GM19372 (cell line): Measurements from ENCODE around the gene OXLD1.

Experiments used
- ATAC-seq: cut with Tn5 transposase; IDR thresholded peaks from one replicate; pipeline ENCODE4 v1.9.1; 2021; ENCODE audit warnings: mild to moderate bottlenecking, low read depth, moderate library complexity; ENCODE audit not compliant: unreplicated experiment

OXLD1 gene

DNA sequence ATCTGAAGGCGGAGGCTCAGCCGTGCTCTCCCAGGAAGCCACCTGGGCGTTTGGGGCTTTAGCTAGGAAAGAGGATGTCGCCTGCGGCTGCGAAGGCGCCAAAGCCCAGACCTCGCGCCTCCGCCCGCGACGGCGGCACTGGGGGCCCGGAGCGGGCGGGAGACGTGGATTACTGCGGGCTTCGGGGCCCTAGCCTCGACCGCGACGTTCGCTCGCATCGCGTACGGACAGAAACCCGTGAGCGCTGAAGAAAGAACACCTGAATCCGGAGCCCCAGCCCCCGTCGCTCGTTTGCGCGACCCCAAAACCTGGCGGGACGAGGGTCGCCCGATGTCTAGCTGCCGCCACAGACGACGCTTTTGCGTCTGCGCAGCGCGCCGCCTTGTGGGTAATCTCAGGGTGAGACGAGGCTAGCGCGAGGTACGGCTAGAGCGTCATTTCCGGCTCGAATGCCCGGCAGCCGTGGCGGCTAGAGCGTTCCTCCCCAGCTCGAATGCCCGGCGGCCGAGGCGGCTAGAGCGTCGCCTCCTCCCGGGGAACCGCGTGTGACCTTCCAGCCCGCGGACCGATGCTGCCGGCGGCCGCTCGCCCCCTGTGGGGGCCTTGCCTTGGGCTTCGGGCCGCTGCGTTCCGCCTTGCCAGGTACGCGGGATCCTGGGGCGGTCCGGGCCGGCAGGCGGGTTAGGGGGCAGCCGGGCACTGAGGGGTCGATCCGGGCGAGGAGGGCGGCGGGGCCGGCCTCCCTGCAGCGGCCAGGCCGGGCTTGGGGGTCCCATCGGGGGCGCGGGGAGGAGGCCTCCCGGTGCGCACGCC, 36.7 kb upstream of the OXLD1 start, which contains the start of gene MRPL12:
Gene MRPL12, plus strand, starts transcription at position 434 of the 813 bp plus-strand sequence. Its CDS starts 135 bp downstream, at position 569.
- peak; percentile 86 for ATAC-seq

DNA sequence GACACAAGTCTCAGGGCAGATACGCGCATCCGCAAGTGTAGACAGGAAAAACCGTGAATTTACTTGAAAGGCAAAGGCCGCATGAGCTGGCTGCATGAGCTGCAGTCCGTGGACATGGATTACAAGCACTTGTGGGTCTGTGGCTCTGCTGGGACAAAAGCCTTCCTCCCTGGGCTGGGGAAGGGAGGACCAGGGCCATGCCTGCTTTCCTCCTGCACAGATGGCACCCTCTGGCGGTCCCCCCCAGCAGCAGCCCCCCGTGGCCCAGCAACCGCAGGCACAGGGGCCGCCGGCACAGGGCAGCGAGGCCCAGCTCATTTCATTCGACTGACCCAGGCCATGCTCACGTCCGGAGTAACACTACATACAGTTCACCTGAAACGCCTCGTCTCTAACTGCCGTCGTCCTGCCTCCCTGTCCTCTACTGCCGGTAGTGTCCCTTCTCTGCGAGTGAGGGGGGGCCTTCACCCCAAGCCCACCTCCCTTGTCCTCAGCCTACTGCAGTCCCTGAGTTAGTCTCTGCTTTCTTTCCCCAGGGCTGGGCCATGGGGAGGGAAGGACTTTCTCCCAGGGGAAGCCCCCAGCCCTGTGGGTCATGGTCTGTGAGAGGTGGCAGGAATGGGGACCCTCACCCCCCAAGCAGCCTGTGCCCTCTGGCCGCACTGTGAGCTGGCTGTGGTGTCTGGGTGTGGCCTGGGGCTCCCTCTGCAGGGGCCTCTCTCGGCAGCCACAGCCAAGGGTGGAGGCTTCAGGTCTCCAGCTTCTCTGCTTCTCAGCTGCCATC, 35.1 kb upstream of the OXLD1 start:
- no peak for ATAC-seq

DNA sequence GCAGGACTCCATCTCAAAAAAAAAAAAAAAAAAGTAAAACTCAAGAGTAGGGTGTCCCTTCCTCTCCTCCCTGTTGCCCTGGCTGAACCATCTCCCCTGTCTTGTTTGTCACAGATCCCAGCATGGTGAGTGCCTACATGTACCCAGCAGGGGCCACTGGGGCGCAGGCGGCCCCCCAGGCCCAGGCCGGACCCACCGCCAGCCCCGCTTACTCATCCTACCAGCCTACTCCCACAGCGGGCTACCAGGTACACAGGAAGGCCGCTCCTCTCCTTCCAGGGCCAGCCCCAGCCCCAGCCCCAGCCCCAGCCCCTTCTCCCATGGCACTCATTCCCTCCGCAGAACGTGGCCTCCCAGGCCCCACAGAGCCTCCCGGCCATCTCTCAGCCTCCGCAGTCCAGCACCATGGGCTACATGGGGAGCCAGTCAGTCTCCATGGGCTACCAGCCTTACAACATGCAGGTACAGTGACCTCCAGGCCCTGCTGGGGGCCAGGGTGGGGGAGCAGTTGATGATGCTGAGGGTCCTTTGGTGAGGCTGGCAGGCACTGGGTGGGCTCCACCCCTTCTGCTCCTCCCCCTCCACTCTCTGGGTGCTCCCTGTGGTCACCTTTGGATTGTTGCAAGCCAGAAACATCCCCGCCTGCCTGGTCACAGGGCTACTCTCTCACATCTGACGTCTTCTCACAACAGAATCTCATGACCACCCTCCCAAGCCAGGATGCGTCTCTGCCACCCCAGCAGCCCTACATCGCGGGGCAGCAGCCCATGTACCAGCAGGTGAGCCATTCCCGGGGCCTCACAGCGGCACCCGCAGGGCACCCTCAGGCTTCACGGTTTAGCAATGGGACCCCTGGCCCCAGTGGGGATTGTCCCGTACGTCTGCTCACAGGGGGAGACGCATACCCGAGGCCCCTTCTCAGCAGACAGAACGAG, 34.2 kb upstream of the OXLD1 start:
- no peak for ATAC-seq

DNA sequence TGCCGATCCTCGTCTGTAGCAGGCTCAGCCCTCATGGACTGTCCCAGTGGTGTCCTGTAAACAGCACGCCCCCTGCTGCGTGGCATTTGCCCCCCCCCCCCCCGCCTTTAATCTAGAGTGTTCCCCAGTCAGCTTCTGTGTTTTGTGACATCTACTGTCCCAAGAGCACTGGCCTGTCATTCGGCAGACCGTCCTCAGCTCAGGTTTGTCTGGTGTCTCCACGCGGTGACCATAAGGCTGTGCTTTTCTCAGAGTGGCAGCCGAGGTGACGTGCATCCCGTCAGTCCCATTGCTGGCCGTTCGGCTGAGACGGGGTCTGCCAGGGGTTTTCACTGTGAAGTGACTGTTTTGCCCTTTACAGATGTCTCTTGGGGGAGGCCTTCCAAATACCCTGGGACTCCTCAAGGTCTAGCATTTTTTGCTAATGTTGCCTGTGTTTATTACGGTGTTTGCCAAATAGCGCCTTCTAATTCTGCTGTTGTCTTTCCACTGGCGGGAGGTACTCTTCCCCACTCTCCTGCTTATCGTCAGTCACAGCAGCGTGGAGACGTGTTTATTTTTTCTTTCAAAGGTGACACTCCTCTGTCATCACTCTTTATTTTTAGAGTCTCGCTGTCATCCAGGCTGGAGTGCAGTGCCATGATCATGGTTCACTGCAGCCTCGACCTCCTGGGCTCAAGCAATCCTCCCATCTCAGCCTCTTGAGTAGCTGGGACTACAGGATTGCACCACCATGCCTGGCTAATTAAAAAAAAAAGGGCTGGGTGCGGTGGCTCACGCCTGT, 31.0 kb upstream of the OXLD1 start:
- no peak for ATAC-seq

DNA sequence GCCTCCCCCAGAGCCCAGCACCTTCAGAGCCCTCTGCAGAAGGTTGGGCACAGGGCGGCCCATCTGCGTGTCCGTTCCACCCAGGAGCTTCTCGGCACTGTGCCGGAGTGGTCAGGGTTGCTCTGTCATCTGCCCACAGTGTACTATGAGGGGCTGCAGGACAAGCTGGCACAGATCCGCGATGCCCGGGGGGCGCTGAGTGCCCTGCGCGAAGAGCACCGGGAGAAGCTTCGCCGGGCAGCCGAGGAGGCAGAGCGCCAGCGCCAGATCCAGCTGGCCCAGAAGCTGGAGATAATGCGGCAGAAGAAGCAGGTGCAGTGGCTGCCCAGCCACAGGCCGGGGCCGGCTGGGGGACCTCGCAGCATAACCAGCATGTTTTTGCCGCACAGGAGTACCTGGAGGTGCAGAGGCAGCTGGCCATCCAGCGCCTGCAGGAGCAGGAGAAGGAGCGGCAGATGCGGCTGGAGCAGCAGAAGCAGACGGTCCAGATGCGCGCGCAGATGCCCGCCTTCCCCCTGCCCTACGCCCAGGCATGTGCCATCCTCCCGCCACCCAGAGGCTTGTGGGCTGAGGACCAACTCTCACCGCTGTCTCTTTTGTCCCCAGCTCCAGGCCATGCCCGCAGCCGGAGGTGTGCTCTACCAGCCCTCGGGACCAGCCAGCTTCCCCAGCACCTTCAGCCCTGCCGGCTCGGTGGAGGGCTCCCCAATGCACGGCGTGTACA, 30.0 kb upstream of the OXLD1 start:
- no peak for ATAC-seq

DNA sequence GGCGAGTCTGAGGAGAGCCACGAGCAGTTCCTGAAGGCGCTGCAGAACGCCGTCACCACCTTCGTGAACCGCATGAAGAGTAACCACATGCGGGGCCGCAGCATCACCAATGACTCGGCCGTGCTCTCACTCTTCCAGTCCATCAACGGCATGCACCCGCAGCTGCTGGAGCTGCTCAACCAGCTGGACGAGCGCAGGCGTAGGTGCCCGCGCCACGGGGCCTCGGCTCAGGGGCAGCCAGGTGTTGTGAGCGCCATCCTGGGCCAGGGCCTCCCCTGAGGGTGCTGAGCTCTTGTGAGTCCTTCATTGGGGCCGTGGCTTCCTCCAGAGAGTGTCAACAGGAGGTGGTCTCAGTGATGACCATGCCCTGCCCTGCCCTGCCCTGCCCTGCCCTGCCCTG, 29.4 kb upstream of the OXLD1 start:
- no peak for ATAC-seq

DNA sequence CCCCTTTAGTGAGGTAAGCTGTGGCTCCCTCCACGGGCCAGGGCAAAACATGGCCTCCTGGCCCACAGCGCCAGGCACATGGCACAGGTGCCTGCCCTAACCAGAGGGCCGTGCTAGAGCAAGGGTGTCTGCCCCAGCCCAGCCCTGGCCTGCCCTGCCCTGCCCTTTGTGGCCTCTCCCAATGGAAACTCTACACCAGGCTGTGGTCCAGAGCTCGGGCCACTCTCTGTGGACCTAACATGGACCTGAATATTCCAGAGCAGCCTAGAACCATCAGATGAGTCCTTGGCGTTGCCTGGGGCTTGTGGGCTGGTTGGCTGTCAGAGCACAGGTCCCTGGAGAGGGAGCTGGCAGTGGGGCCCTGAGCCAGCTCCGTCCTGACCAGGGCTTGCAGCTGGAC, 28.8 kb upstream of the OXLD1 start:
- no peak for ATAC-seq

DNA sequence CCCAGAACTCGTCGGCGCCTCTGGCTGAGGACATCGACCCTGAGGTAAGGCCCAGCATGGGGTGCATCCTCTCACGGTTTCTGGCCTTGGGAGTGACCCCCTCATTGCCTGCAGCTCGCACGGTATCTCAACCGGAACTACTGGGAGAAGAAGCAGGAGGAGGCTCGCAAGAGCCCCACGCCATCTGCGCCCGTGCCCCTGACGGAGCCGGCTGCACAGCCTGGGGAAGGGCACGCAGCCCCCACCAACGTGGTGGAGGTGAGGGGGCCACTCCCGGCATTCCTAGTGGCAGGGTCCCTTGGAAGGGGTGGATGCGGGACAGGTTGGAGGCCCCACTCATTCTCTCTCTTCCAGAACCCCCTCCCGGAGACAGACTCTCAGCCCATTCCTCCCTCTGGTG, 28.4 kb upstream of the OXLD1 start:
- ATAC-seq: no peak

DNA sequence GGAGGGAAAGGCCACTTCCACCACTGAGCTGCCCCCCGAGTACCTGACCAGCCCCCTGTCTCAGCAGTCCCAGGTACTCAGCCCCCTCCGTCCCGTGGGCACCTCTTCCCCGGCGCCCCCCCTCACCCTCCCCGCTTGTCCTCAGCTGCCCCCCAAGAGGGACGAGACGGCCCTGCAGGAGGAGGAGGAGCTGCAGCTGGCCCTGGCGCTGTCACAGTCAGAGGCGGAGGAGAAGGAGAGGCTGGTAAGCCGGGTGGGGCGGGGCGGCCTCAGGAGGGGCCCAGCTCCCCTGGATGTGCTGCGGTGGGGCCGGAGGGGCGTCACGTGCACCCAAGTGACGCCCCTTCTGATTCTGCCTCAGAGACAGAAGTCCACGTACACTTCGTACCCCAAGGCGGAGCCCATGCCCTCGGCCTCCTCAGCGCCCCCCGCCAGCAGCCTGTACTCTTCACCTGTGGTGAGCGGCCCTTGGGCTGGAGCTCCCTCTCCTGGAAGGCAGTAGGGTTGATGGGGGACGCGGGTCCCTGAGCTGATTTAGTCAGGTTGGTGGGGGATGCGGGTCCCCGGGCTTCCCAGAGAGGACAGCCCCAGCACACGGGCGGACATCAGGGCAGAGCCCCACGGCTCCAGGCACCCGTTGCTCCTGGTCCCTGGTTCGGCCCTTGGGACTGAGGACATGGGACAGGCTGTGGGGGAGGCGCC, 27.3 kb upstream of the OXLD1 start:
- ATAC-seq: no peak

DNA sequence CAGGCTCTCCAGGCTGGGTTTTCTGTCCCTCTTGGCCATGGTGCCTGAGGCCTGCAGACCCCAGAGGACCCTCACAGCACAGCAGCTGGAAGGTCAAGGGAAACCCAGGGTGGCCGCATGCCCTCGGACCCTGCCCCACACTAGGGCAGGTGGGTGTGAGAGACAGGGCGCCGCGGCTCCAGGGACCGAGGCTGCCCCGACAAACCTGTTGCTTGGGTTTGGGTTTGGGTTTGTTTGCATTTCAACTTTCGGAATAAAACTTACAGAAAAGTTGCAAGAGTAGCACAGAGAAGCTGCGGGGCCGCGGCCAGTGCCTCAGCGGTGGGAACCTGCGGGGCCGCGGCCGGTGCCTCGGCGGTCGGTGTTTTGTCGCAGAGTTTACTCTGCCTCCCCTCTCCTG, 25.2 kb upstream of the OXLD1 start:
- ATAC-seq: no peak

DNA sequence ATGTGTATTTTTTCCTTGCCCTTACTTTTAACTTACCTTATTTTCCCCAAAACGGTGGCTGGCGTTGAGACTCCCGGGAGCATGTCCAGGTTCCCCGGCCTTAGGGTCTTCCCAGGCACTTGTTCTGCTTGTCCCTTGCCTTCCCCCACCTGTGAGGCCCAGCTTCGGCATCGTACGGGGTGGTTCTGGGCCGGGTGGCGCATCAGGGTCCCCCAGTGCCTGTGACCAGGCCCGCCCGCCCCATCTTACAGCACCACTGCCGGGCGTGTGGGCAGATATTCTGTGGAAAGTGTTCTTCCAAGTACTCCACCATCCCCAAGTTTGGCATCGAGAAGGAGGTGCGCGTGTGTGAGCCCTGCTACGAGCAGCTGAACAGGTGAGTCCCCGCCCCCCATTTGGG, 24.8 kb upstream of the OXLD1 start:
- ATAC-seq: no peak

DNA sequence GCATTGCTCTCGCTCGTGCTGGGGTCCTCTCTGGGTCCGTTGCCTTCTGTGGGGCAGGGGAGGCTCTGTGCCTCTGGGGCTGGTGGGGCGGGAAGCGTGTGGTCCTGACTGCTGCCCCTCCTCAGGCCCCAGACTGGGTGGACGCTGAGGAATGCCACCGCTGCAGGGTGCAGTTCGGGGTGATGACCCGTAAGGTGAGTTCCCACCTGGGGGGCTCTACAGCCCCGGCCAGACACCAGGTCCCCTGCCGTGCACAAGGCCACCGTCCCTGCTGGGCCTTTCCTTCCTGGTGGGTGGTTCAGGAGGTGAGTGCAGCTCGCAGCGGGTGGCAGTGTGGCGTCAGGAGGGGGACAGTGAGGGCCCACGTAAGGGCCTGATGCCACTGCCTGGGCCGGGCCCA, 24.1 kb upstream of the OXLD1 start:
- no peak for ATAC-seq

DNA sequence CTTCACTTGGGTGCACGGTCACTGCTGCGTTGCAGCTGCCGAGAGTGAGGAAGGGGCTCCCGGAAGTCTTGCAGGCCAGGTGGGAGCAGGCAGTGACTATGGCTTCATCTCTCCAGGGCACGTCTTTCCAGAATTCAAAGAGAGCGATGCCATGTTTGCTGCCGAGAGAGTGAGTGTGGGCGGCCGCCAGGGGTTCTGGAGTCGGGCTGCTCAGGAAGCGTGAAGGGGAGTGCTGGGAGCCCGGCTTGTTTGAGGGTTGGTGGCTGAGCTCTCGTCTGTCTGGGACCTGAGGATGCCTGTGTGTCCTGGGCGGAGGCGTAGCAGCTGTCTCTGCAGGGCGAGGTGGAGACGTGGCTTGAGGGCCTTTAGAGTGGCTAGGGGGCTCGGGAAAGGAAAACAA, 23.7 kb upstream of the OXLD1 start:
- no peak for ATAC-seq

DNA sequence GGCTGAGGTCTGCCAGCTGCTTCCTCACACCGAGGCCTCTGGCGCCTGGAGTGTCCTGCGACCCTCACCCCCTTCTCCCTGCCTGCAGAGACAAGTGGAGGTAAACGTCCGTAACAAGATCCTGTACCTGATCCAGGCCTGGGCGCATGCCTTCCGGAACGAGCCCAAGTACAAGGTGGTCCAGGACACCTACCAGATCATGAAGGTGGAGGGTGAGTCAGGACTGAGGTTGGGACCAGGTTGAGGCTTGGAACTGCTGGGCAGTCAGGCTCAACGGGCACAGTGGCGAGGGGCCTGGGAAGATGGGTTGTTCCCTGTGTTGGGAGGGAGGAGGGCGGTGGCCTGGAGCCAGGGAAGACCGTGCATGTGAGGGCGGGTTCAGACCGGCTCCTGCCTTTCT, 22.2 kb upstream of the OXLD1 start:
- ATAC-seq: no peak

DNA sequence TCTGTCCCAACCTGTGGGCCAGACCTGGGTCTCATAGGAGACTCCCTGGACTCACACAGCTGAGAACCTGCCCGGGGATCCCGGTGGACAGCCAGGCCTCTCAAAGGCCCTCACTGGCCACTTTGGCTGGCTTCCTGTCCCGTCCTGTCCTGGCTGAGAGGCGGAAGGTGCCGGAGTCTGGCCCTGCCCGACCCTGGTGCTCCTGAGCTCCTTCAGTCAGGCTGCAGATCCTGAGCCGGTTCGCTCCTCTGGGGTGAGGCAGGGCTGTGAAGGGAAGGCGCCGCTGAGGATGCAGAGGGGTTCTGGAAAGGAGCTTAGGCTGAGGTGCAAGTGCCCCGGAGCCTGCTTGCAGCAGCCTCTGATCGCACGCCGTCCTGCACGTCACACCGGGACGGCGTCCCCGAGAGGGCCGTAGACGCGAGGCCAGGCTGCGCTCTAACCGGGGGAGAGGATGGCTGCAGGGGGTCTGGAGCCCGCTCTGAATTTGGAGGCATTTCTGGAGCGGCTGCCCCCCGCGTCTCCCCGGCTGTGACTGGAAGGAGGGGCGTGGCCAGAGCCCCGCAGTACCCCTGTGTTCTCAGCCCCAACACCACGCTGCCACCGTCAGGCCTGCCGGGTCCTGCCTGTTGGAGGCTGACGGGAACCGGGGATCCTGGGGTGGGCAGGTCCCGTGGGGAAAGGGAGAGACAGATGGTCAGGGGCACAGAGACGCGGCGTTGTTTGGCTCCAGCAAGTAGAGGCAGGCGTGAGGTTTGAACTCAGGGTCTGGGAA, 21.6 kb upstream of the OXLD1 start:
- no peak for ATAC-seq

DNA sequence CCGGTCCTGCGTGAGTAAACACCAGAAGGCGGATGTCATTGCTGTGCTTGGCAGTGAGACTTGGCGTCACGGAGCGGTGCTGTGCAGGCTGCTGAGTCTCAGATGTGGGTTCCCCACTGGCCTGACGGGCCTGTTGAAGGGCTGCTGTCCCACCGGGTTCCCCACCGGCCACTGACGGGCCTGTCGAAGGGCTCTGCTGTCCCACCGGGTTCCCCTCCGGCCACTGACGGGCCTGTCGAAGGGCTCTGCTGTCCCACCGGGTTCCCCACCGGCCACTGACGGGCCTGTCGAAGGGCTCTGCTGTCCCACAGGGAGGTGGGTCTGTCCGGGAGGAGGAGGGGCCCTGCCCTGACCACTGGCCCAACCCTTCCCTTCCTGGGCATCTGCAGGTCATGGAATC, 20.2 kb upstream of the OXLD1 start:
- no peak for ATAC-seq

DNA sequence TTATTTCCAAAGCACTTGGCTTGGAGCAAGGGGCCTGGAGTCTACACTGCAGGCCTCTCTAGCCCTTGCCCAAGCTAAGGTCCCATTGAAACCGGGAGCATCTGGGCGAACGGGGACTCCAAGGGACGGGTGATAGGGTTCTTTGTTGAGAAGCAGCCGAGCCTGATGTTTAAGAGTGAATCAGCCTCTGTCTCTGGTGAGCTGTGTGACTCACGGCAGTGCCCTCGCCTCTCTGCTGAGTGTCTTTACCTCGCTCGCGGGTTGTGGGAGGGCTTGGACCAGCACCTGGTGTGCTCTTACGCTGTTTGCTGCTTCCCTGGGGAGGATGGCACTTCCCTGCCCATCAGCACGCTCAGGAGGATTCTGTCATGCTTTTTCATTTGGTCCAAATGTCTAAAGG, 18.7 kb upstream of the OXLD1 start:
- ATAC-seq: no peak

DNA sequence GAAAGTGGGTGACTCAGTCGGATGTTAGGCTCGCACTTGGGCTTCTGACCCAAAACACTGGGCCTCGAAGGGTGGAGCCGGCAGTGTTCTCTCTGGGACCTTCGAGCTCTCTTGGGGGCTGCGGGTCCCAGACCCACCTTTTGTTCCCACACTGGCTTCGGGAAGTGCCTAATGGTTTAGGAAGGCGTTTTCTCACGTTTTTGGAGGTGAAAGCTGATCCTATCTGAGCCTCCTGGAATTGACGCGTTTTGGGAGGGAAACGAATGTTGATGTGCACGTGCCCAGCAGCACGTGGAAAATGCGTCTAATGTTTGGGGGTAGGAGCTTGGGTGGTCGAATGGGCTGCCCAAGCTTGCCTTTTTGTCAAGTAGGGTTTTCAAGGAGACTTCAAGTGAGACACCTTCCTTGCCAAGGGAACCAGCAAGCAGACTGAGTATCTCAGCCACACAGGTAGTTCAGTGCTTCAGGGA, 18.1 kb upstream of the OXLD1 start:
- ATAC-seq: no peak
